GM15510 (cell line): ENCODE results near the gene SEPTIN10.

Experiments
- POLR2A ChIP-seq: IDR thresholded peaks from 3 replicates; pipeline ENCODE4 v1.6.1; 2011; ENCODE audit warnings: borderline replicate concordance; ENCODE audit not compliant: insufficient read length; ENCODE audit errors: extremely low read depth

Gene SEPTIN10

DNA sequence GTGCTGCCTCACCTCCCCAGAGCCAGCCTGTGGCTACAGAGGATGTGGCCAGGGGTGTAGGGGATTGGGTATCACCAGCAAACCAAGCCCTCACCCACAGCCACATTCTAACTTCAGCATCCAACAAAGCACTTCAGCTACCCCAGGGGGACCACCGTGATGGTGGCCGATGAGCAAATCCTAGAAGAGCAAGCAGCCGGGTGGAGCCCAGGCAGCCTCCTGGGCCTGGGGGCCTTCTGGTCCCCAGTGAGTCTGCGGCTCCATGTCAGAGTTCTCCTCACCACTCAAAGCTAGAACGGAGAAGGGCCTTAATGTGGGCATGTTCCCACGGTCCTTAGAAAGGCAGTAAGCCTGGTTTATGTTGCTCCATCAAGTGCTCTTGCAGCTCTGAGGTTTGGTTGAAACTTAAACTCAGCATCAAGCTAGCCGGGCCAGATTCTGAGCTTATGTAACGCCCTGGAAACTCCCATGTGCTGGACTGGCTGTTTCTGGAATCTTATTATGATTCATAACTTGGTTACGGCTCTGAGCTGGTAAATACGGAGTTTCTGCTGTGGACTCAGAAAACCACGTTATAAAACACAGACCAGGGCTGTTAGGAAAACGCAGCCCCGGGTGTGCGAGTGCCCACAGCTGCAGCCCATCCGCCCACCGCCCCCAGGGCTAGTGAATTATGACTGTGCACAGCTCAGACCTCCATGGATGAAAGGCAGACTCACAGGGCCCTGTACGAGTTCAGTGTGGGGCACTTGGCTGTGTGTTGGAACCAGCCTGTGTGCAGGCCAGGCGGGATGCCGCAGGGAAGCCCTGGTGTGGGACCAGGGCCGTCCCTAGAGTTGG, 99.8 kb downstream of the SEPTIN10 start:
- no peak for TF ChIP-seq POLR2A

DNA sequence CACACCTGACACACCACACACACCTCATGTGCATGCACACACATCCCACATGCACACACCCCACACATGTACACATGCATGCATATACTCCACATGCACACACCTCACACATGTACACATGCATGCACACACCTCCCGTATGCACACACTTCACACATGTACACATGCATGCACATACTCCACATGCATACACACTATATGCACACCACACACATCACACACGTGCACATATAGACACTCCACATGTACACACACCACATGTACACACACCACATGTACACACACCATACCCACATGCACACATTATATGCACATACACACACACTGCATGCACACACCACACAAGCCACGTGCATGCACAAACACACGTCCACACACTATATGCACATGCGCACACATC, 100.5 kb downstream of the SEPTIN10 start:
- no peak for TF ChIP-seq POLR2A

DNA sequence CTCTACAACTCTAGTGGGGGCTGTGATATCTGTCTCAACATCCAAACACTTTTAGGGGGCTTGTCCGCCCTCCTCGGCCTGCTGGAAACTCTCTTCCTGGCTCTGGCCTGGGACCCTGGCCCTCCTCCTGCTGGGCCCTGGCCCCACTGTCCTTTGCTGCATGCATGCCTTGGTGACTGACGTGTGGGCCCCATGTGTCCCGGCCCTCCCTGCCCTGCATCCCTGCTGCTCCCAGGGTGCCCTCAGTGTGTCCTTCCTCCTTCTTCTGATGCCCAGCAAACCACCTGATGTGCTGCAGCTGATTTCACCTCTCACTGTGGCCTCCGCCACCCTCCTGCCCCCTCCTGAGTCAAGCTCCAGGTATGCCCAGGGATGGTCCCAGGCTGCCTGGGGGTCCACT, 101.7 kb downstream of the SEPTIN10 start:
- no peak for TF ChIP-seq POLR2A

DNA sequence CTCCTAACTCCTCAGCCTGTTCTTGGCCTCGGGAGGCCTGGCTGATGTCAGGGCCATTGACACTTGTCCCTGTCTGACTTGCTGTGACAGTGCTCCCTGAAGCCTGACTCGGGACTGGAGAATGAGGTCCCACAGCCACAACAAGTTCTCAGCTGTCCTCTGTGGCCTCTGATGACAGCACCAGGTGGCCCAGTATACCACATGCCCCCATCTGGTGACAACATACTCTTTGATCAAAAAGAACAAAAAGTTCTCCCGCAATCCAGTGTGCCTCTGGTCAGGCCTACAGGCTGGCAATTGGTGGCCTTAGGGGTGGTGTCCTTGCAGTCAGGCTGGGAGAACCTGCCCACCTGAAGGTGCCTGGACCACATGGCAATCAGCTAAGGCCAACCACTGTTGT, 102.6 kb downstream of the SEPTIN10 start:
- no peak for TF ChIP-seq POLR2A

DNA sequence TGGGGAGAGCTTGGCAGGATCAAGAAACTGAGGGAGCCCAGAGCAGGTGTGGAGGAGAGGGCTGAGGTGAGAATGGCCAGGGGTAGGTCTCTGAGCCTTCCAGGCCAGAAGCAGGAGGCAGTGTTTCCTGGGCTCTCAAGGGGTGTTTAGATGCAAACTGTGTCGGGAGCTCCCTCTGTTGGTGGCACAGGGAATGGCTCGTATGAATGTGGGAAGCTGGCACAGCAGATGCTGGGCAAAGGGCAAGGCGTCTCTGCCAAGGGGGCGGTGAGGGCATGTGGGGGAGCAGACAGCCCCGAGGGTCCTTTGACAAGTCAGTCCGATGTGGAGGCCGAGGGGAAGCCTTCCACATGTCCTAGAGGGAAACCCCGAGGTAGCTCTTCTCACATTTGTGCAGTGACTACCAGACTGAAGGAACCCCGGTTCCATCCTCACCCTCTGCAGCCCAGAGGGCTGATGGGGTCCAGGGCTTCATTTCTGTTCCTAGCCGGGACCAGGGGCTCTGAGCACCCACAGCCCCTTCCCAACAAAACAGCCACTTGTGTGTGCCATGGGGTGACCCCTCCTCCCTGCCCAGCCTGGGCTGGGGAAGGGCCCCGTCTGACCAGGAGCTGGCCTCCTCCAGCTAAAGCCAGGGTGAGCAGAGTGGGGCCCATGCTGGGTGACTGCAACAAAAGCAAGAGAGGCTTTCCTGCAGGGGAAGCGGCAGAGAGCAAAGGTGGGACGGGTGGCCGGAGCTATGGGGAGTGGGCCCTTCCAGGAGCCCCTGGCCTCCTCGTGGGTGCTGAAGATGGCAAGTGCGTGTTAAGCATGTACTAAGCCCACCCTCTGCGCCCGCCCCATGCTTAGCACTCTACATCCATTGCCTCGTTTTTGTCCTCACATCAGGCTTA, 103.4 kb downstream of the SEPTIN10 start:
- TF ChIP-seq POLR2A = no peak

DNA sequence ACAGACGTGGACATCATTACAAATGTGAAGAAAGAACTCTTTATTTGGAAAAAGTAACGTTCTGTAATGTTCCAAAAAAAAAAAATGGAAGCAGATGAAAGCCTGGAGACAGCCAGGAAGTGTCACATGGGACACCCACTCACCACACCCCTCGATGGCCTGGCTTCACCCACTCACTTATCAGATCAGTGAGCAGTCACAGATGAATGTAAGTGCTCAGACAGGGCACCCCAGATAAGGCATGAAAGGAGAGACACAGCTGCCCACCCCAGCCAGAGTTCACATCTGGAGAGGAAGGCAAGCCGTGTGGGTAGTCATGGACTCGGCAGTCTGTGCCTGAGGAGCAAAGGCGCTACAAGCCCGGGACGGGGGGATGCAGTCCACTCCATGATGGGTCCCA, 105.2 kb downstream of the SEPTIN10 start:
- no peak for TF ChIP-seq POLR2A

DNA sequence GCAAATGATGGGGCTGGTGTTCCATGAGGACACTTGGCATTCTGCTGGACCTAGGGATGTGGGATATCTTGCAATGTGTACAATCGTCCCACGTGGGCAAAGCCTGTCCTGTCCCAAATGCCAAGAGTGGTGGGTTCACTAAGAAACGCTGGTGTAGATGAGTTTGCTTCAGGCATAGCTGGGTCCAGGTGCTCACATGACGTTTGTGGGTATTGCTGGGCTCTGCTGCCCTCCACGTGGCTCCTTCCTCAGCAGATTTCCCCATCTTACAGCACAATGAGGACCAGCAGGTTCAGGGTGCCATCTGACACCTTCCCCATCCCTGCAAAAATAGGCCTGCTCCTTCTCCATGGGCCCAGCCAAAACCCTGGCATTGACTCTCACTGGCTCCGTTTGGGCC, 105.9 kb downstream of the SEPTIN10 start:
- TF ChIP-seq POLR2A = no peak

DNA sequence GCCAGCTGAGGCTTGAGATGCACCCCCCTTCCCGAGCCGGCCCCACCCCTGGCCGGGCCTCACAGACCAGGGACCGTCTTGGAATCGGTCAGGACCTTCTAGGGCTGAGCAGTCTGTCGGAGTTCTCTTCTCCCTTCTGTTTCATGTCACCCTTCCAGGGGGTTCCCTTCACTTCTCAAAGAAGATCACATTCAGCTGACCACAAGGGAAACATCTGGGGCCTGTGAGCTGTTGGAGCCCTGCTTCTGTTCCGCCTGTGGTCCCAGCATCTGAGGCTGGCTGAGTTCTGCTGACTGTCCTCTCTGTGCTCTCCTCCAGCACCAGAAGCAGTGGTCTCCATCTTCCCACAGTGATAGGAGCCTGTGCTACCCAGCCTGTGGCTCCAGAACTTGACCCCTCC, 106.5 kb downstream of the SEPTIN10 start:
- TF ChIP-seq POLR2A = no peak

DNA sequence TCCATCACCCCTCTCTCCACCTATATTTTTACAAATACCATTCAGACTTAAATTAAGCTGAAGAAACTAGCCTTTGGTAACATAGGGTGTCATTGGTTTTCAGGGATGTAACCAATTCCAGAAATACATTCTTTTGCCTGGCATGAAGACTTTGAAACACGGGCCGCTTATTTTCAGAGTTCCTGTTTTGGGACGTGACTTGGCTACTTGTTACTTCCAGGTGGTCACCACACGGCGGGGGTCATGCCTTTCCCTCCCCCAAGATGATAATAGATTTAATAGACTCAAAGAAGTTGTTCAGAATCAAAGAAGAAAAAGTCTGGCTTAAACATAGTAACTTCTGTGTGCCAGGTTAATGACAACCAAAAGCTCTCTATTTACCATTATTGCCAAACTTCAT, 110.6 kb downstream of the SEPTIN10 start:
- no peak for TF ChIP-seq POLR2A

DNA sequence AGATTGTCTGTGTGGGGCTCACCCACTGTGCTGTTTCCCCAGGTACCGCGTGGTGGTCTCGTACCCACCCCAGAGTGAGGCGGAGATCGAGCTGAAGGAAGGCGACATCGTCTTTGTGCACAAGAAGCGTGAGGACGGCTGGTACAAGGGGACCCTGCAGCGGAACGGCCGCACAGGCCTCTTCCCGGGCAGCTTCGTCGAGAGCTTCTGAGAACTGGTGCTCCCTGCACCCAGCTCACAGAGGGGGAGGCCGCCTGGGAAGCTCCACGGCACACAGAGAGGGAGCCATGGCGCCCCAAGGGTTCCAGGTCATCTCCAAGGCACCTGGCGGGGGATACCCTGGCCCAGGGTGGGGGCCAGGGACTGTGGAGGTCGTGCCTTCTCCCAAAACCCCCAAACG, 112.3 kb downstream of the SEPTIN10 start:
- no peak for TF ChIP-seq POLR2A

DNA sequence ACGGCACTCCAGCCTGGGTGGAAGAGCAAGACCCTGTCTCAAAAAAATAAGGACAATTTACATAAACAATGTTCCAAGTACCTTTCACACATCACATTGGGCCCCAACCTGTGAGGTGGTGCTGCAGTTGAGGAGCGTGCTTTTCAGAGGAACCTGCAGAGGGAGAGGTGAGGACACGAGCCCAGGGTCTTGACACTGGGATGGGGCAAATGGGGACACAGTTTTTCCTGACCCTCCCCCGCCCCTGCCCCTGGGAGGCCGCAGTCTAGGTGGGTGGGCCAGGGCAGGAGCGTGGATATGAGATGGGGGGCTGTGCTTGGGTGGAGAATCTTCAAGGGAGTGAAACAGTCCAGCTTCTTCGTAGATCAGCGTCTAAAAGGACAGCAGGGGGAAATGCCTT, 112.9 kb downstream of the SEPTIN10 start:
- no peak for TF ChIP-seq POLR2A

DNA sequence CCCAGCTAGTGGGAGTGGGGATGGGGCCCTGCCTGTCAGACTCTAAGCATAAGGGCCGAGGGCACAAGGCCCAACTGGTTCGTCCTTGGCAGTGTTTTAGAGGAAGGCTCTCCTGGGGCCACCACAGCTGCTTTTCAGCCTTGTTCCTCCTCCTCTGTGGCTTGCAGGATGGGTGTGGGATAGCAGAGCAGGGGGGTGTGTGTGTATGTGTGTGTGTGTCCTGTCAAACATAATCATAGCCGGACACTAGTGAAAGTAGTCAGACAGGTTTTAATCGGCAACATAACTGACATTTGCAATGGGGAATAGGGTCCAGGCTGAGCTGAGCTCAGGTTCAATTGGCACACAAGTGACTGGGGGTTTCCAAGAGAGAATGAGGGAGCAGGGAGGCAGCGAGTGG, 114.2 kb downstream of the SEPTIN10 start:
- no peak for TF ChIP-seq POLR2A

DNA sequence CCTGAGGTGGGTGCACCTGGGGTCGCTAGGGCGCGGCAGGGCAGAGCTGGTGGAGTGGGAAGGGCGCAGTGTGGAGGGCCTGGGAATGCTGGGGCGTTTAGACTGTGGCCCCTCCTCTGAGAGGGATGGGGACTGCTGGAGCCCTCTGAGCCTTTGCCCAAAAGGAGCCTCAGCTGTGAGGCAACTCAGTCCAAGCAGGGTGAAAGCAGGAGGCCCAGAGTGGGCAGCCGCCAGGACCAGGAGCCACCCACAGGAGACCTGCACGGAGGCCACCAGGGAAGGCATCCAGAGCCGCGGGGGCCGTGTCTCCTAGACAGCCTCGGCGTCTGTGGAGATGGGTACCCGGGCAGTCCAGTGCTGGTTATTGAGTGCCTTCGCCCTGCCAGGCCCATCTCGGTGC, 114.9 kb downstream of the SEPTIN10 start:
- TF ChIP-seq POLR2A = no peak

DNA sequence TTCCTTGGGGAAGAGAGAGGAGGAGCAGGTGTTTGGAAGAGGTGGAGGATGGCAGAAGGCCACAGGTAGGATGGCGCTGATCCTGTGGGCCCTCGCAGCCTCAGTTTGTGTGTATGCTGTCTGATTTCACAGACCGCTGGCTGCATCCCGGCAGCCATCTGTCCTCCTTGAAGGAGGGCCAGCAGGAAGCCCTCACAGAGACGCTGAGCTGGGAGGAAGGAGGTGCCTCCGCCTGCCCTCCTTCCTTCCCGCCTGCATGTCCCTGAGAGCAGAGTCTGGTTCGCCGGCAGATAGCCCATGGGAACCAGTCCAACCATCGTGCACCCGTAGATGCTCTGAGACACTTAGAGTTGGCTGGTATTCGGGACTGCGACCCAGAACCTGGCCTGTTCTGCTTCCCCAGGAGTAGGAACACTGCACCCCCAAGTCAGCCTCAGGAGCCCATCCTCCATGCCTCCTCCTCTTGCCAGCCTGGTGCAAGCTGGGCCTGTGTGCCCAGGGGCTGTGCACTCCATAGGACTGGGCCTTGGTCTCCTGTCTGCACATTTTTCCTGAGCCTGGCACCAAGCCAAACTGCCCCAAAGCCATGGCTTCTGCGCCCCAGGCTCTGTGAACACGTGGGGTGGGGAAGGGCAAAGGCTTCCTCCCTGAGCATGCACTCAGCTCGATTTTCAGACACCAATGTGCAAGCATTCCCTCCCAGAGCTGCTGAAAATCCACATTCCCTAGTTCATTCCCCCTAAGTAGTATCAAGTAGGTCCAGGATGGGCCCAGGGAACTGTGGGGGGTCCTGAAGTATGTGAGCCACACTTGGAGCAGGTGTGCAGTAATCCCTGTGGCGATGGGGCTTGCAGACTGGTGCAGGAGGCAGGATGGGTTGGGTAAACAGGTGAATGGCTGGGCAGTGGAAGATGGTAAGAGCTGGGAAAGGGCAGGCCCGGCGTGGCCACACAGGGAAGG, 115.6 kb downstream of the SEPTIN10 start:
- no peak for TF ChIP-seq POLR2A

DNA sequence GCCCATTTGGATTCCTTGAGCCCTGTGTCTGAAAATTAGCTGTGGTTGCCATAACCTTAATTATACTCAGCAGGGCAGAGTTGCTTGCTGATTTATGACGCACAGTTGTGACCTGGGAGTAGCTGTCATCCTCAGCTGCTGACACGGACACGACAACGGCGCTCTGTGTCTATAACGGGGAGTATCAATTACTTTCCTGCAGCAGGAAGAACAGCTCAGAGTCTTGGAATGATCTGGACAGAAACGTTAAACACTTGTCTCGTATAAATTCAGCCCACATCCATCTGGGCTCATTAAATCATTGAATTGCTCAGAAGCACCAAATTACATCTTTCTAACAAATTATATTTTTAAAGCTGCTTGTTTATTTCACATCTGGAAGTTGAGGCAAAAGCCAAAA, 116.3 kb downstream of the SEPTIN10 start:
- no peak for TF ChIP-seq POLR2A

DNA sequence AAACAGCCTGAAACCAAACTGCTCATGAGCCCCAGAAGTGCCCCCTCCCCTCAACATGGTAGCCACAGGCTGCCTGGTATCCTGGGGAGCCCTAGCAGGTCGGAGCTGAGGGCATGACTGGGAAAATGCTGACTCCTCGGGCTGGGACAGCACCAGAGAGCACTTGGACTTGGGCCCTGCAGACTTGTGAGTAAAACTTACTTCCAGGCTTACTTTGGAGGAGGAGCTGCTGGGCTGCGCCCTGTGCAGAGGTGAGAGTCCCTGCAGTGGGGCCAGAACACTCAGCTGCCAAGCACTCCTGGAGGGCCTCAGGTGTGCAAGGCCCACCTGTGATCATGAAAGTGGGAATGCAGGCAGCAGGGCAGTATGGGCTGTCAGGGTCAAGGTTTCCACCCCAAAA, 119.4 kb downstream of the SEPTIN10 start:
- TF ChIP-seq POLR2A = no peak
